ENCODE data around the gene ACE2. TPM values are rescaled to one million over a fixed set of nuclear protein-coding genes. Genes with fewer than 3 reads are reported as not detected.

ACE2 gene
- total and polyA plus RNA-seq, 9 of the 15 experiments (the other 6 are each of a cell fraction or from before 2014, with no cell fraction given): 0.03 to 0.09 (median 0.07) TPM; not detected in 6

DNA sequence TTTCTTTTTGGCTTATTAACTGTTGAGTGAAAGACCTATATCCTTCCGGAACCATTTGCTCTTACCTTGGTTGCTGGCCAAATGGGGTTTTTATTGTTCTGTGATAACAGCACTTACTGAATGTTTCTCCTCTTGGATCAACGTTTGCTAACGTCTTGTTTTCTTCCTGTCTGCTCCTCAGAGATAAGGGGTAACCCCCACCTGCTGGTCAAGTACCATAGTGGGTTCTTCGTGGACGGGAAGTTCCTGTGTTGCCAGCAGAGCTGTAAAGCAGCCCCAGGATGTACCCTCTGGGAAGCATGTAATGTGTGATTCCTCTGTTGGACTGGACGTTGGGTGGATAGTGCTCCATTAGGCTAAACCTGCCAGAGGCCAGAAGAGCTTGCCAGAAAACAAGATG, 84.8 kb downstream of the ACE2 start (continued):
- 0 out of 2 replicates have a peak, but pooled peaks have one; percentile 47 for TF ChIP-seq ZBTB40 (IDR thresholded peaks at IDR 0.05)
- TF ChIP-seq ZBTB40 (CRISPR knock-in tag; IDR thresholded peaks at IDR 0.05): no peak
- no peak for TF ChIP-seq PBX2 (CRISPR knock-in tag; IDR thresholded peaks at IDR 0.05; ENCODE audit: low read depth)
- TF ChIP-seq PBX2 (tag; conservative IDR thresholded peaks at IDR 0.05; ENCODE audit: low read depth): 0 out of 2 replicates have a peak, but pooled peaks have one; percentile 5
- no peak for TF ChIP-seq RBM15 (IDR thresholded peaks at IDR 0.05; ENCODE audit: insufficient read depth, low read length)
- peak; percentile 83 for TF ChIP-seq RNF2 (IDR thresholded peaks at IDR 0.05)
- peak; percentile 72; the same call in 1 of the 2 replicates for TF ChIP-seq ZNF766 (CRISPR knock-in tag; conservative IDR thresholded peaks at IDR 0.05)
- peak; percentile 81 for TF ChIP-seq MTA2 (IDR thresholded peaks at IDR 0.05; ENCODE audit: low read depth)
- TF ChIP-seq HIVEP1 (CRISPR knock-in tag; IDR thresholded peaks at IDR 0.05): no peak
- TF ChIP-seq ELF2 (CRISPR knock-in tag; IDR thresholded peaks at IDR 0.05): no peak
- TF ChIP-seq SPI1 (IDR thresholded peaks at IDR 0.05; ENCODE audit: borderline replicate concordance, low read depth, low read length): no peak
- TF ChIP-seq SMAD4 (CRISPR knock-in tag; conservative IDR thresholded peaks at IDR 0.05): peak; percentile 98
- peak; percentile 72 to 75; a peak in 3 of 4 replicates for TF ChIP-seq TRIM24 (IDR thresholded peaks at IDR 0.05)
- TF ChIP-seq SOX6 (IDR thresholded peaks at IDR 0.05): peak; percentile 93
- TF ChIP-seq ARID3A (IDR thresholded peaks at IDR 0.05; ENCODE audit: borderline replicate concordance, low read depth, low read length): 0 out of 2 replicates have a peak, but pooled peaks have one; percentile 70
